DOHH2 (cell line): ENCODE data around the gene MVB12B.
A peak's percentile ranks its signal among the peaks of the same experiment; 100 is the strongest.

ENCODE experiments used
- H3F3A ChIP-seq: fragments of 200-600 bp; sonication (generic), shearing (Covaris generic); 2 replicates; pipeline ENCODE4 v1.6.0; 2016; ENCODE audit warnings: antibody characterized with exemption, mild to moderate bottlenecking; ENCODE audit not compliant: control insufficient read depth, insufficient read depth
- H3K27ac ChIP-seq: fragments of 200-600 bp; sonication (generic); 2 replicates; pipeline ENCODE4 v1.5.1; 2014; ENCODE audit warnings: low read depth, mild to moderate bottlenecking, low read length, moderate library complexity
- H3K27me3 ChIP-seq: fragments of 200-600 bp; sonication (generic); 2 replicates; pipeline ENCODE4 v1.6.1; 2014; ENCODE audit warnings: mild to moderate bottlenecking, low read length, mixed read lengths; ENCODE audit not compliant: control insufficient read depth
- H3K36me3 ChIP-seq: fragments of 200-600 bp; sonication (generic); 2 replicates; pipeline ENCODE4 v1.6.1; 2014; ENCODE audit warnings: mild to moderate bottlenecking, low read length, moderate library complexity, mixed read lengths; ENCODE audit not compliant: control insufficient read depth
- H3K4me1 ChIP-seq: fragments of 200-600 bp; sonication (generic); 2 replicates; pipeline ENCODE4 v1.6.1; 2014; ENCODE audit warnings: mild to moderate bottlenecking, low read length, mixed read lengths; ENCODE audit not compliant: control insufficient read depth
- H3K4me2 ChIP-seq: fragments of 200-600 bp; sonication (generic); 2 replicates; pipeline ENCODE4 v1.6.0; 2014; ENCODE audit warnings: mild to moderate bottlenecking, low read length, moderate library complexity
- H3K4me3 ChIP-seq: fragments of 200-600 bp; sonication (generic); 2 replicates; pipeline ENCODE4 v1.5.1; 2014; ENCODE audit warnings: mild to moderate bottlenecking, low read length, mixed read lengths
- H3K79me2 ChIP-seq: fragments of 200-600 bp; sonication (generic); 2 replicates; pipeline ENCODE4 v1.6.1; 2014; ENCODE audit warnings: mild to moderate bottlenecking, low read length, mixed read lengths; ENCODE audit not compliant: control insufficient read depth
- H3K9me2 ChIP-seq: fragments of 200-600 bp; sonication (generic); replicated peaks from 2 replicates; pipeline ENCODE4 v1.6.1; 2014; ENCODE audit warnings: mild to moderate bottlenecking, low read length, mixed read lengths; ENCODE audit not compliant: control insufficient read depth
- H3K9me3 ChIP-seq: fragments of 200-600 bp; sonication (generic); 2 replicates; pipeline ENCODE4 v1.6.1; 2014; ENCODE audit warnings: antibody characterized with exemption, low read length, mixed read lengths; ENCODE audit not compliant: control insufficient read depth, insufficient read depth
- H4K20me1 ChIP-seq: fragments of 200-600 bp; sonication (generic); 2 replicates; pipeline ENCODE4 v1.6.0; 2014; ENCODE audit warnings: low read depth, mild to moderate bottlenecking, antibody characterized with exemption, low read length, moderate library complexity; ENCODE audit not compliant: control insufficient read depth, insufficient read depth
- EZH2phosphoT487 ChIP-seq: fragments of 200-600 bp; sonication (generic); IDR thresholded peaks from 2 replicates; pipeline ENCODE4 v1.6.1; 2017; ENCODE audit warnings: borderline replicate concordance, mild to moderate bottlenecking, antibody characterized with exemption, low read length, moderate library complexity, mixed read lengths
- TF ChIP-seq, protein P1 (sequence below): fragments of 200-600 bp; sonication (generic); IDR thresholded peaks from one replicate; pipeline ENCODE4 v1.5.1; 2014; ENCODE audit warnings: antibody characterized with exemption, mild to moderate bottlenecking, low read depth, low read length; ENCODE audit not compliant: poor library complexity, severe bottlenecking

MVB12B gene

DNA sequence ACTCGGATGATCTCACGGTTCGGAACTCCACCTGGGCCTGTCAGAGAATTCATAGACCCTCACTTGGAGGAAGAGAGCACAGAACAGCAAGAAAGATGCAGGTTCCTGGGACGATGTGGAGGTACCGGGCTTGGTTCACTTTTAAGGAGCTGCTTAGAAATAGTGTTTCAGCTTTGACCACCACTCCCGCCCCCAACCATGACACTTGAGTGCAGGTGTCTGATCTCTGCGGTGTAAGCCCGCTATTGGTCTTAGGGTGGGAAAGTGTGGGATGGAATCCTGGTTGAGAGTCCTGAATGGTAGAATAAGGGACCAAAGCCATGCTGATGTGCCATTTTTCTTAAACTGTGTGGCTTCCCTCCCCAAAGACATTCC lies 189.9 kb downstream of the MVB12B start:
- no peaks in the 10 kb centered on the region for H4K20me1 ChIP-seq
- H3K9me3 ChIP-seq = no peaks in the 10 kb centered on the region
- peaks cover 55% of the 10 kb centered on the region for H3K4me1 ChIP-seq
- H3K27ac ChIP-seq = peak overlapping the region; percentile 57
- no peaks in the 10 kb centered on the region for H3K27me3 ChIP-seq
- H3F3A ChIP-seq = peaks cover 7% of the 10 kb centered on the region
- no peaks in the 10 kb centered on the region for H3K79me2 ChIP-seq
- no peaks in the 10 kb centered on the region for H3K36me3 ChIP-seq
- no peak for TF ChIP-seq EZH2phosphoT487
- TF ChIP-seq, protein P1, sequence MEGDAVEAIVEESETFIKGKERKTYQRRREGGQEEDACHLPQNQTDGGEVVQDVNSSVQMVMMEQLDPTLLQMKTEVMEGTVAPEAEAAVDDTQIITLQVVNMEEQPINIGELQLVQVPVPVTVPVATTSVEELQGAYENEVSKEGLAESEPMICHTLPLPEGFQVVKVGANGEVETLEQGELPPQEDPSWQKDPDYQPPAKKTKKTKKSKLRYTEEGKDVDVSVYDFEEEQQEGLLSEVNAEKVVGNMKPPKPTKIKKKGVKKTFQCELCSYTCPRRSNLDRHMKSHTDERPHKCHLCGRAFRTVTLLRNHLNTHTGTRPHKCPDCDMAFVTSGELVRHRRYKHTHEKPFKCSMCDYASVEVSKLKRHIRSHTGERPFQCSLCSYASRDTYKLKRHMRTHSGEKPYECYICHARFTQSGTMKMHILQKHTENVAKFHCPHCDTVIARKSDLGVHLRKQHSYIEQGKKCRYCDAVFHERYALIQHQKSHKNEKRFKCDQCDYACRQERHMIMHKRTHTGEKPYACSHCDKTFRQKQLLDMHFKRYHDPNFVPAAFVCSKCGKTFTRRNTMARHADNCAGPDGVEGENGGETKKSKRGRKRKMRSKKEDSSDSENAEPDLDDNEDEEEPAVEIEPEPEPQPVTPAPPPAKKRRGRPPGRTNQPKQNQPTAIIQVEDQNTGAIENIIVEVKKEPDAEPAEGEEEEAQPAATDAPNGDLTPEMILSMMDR = no peak
- peak overlapping the region; percentile 64 for H3K4me3 ChIP-seq
- no peaks in the 10 kb centered on the region for H3K9me2 ChIP-seq
- peak overlapping the region; percentile 75 for H3K4me2 ChIP-seq

DNA sequence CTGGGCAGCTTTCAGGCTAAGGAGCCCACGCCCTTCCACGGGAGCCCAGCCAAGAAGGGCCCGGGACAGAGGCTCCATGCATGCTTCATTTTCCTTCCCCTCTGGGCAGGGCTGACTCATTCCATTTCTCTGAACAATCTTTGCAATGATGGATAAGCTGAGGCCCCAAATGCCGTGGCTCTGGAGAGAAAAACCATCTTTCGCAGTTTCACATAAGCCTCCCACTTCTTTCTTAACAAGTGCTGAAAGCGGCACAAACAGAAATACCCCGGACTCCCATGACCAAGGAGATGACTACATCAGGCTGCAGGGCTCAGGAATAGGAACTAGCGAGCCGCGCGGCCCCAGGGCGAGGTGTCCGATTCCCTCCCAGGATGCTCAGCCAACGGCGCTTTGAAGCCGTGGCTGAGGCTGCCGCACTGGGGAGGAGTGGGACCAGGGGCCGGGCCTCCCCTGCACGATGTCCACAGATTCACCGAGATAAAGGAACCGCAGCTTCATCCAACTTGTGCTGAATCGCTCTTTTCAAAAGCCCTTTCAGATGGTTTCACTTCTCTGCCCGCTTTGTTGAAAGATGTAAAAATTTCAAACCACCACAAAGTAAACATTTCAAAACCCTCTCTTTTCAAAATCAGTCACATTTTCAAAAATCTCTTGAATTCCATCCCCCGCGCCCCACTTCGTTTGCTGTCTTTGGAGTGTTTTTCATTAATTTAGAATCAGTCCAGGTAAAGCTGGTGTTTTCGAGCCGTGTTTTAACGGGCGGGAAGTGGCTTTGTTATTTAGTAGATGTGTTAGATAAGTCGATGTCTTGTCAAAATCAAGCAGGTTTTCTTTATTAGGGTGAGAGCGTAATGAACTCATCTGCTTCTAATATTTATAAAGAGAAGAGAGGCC lies 190.6 kb downstream of the MVB12B start:
- no peaks in the 10 kb centered on the region for H3K79me2 ChIP-seq
- peaks cover 7% of the 10 kb centered on the region for H3F3A ChIP-seq
- peak overlapping the region; percentile 57 for H3K27ac ChIP-seq
- H3K4me2 ChIP-seq = peak overlapping the region; percentile 75
- no peaks in the 10 kb centered on the region for H3K9me2 ChIP-seq
- peaks cover 52% of the 10 kb centered on the region for H3K4me1 ChIP-seq
- no peaks in the 10 kb centered on the region for H4K20me1 ChIP-seq
- no peak for TF ChIP-seq EZH2phosphoT487
- TF ChIP-seq, protein P1 = no peak
- H3K36me3 ChIP-seq = no peaks in the 10 kb centered on the region
- no peaks in the 10 kb centered on the region for H3K9me3 ChIP-seq
- H3K27me3 ChIP-seq = no peaks in the 10 kb centered on the region
- peak overlapping the region; percentile 64 for H3K4me3 ChIP-seq

DNA sequence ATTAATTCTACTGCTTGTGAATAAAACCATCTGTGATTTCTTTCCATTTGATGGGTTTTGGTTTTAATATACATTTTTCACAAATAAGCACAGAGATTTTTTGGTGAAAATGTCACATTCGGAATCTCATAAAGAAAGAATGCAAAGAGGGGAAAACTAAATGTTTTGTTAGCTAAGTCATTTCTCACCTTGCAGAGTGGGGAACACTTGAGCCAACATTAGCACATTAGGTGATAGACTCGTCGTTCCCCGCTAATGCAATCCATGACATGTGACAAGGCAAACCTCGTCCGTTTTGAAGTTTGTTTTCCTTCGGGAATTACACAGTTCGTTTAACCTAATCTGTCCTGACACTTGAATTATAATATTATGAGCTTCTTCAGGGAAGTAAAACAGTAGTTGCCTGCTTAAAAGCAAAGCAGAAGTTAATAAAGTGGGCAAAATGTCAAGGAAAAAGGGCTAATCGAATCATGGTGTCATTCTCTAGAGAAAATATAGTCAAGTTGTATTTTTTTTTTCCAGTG lies 191.3 kb downstream of the MVB12B start:
- no peaks in the 10 kb centered on the region for H3K27me3 ChIP-seq
- H3K4me2 ChIP-seq = peak overlapping the region; percentile 75
- 0 out of 2 replicates have a peak, but pooled peaks cover 3% of the 10 kb centered on the region for H3F3A ChIP-seq
- no peaks in the 10 kb centered on the region for H4K20me1 ChIP-seq
- H3K4me3 ChIP-seq = peak overlapping the region; percentile 64
- H3K27ac ChIP-seq = peak overlapping the region; percentile 57
- H3K9me3 ChIP-seq = no peaks in the 10 kb centered on the region
- H3K79me2 ChIP-seq = no peaks in the 10 kb centered on the region
- H3K36me3 ChIP-seq = no peaks in the 10 kb centered on the region
- H3K9me2 ChIP-seq = no peaks in the 10 kb centered on the region
- TF ChIP-seq, protein P1 = no peak
- TF ChIP-seq EZH2phosphoT487 = no peak
- H3K4me1 ChIP-seq = peaks cover 52% of the 10 kb centered on the region
